ENCODE data around the gene MKLN1.
"Not testable (repeated sequence)": the region's sequence is repeated elsewhere in the genome, so short reads cannot be mapped to it uniquely, and the experiment has no call there.

The MKLN1 gene

DNA sequence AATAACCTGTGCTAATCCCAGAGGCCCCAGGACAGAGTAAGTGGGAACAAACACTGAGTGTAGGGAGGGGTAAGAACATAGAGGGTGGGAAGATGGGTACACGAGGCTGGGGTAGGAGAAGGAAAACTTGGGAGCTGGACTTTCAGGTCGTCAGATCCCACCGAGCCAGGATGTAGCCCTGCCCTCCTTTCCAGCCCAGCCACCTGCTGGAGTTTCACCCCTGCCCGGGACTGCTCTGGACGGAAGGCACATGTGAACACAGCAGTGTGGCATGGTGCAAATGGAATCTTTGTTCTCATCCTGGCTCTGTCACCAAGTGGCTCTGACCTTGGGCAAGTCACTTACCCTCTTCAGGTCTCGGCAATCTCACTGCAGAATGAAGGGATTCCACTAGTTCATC is 176.0 kb downstream of the MKLN1 start:
- H4K20me1 ChIP-seq (ENCODE audit: insufficient read depth, low read length): no peaks in the 10 kb centered on the region
- no peaks in the 10 kb centered on the region for H3K27me3 ChIP-seq (ENCODE audit: insufficient read depth, low read length)
- H3K4me3 ChIP-seq (ENCODE audit: low read depth, low read length, poor library complexity, severe bottlenecking): no peak overlapping the region
- no peak overlapping the region for H2AFZ ChIP-seq (ENCODE audit: low read length)
- H3K4me2 ChIP-seq (ENCODE audit: low read length): no peak overlapping the region
- no peaks in the 10 kb centered on the region for H3K4me1 ChIP-seq (ENCODE audit: insufficient read depth, low read length, severe bottlenecking)
- no peak for TF ChIP-seq EZH2 (IDR thresholded peaks at IDR 0.05; ENCODE audit: borderline replicate concordance, low read length)
- TF ChIP-seq, protein P1, sequence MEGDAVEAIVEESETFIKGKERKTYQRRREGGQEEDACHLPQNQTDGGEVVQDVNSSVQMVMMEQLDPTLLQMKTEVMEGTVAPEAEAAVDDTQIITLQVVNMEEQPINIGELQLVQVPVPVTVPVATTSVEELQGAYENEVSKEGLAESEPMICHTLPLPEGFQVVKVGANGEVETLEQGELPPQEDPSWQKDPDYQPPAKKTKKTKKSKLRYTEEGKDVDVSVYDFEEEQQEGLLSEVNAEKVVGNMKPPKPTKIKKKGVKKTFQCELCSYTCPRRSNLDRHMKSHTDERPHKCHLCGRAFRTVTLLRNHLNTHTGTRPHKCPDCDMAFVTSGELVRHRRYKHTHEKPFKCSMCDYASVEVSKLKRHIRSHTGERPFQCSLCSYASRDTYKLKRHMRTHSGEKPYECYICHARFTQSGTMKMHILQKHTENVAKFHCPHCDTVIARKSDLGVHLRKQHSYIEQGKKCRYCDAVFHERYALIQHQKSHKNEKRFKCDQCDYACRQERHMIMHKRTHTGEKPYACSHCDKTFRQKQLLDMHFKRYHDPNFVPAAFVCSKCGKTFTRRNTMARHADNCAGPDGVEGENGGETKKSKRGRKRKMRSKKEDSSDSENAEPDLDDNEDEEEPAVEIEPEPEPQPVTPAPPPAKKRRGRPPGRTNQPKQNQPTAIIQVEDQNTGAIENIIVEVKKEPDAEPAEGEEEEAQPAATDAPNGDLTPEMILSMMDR (IDR thresholded peaks at IDR 0.05; ENCODE audit: low read length): no peak
- no peaks in the 10 kb centered on the region for H3K36me3 ChIP-seq (ENCODE audit: insufficient read depth, low read length)
- H3K27ac ChIP-seq (ENCODE audit: low read depth, low read length, poor library complexity, severe bottlenecking): no peak overlapping the region
- H3F3A ChIP-seq (ENCODE audit: insufficient read depth, low read length): no peaks in the 10 kb centered on the region; the same call in 1 of the 2 replicates
- H3K79me2 ChIP-seq (ENCODE audit: insufficient read depth, low read length): no peaks in the 10 kb centered on the region
- no peaks in the 10 kb centered on the region for H3K9me3 ChIP-seq (ENCODE audit: low read length)
- no peak overlapping the region for H3K9ac ChIP-seq (ENCODE audit: low read length)
- H3K9me2 ChIP-seq (ENCODE audit: low read depth, low read length): no peaks in the 10 kb centered on the region

DNA sequence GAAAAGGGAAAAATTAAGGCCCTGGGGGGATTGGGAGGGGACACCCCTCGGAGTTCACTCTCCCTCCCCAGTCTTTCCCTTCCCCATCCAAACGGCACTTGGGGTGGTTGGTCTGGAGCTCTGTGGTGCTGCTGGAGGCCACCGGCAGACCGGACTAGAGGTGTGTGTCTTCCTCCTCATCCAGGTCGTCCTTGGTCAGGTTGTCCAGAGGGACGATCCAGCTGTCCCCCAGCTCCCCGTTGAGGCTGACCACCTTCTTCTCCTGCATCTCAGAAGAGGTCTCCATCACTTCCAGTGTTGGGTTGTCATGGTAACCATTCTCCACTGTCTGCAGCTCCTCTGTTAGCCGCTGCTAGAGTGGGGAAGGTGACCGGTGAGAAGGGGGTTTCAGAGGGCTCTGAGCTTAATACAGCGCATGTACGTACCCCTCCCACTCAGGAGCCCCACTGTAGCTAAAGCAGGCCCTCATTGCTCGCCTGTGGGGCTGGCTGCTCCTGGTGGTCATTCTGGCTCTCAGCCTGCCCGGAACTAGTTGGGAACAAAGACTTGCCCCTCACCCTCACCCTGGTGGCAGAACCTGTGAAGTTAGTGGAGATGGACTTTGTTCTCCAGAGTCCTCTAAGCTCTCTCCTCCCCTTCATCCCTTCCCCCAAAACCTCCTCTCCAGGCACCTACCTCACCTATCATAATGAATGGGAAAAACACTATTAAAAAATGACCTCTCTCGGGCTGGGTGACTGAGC is 176.7 kb downstream of the MKLN1 start:
- H3K27ac ChIP-seq (ENCODE audit: low read depth, low read length, poor library complexity, severe bottlenecking): no peak overlapping the region
- no peaks in the 10 kb centered on the region for H3K27me3 ChIP-seq (ENCODE audit: insufficient read depth, low read length)
- no peaks in the 10 kb centered on the region for H4K20me1 ChIP-seq (ENCODE audit: insufficient read depth, low read length)
- H2AFZ ChIP-seq (ENCODE audit: low read length): no peak overlapping the region
- H3K9me3 ChIP-seq (ENCODE audit: low read length): no peaks in the 10 kb centered on the region
- no peaks in the 10 kb centered on the region for H3K9me2 ChIP-seq (ENCODE audit: low read depth, low read length)
- no peaks in the 10 kb centered on the region for H3K36me3 ChIP-seq (ENCODE audit: insufficient read depth, low read length)
- H3K4me3 ChIP-seq (ENCODE audit: low read depth, low read length, poor library complexity, severe bottlenecking): no peak overlapping the region
- H3F3A ChIP-seq (ENCODE audit: insufficient read depth, low read length): no peaks in the 10 kb centered on the region; the same call in 1 of the 2 replicates
- no peaks in the 10 kb centered on the region for H3K79me2 ChIP-seq (ENCODE audit: insufficient read depth, low read length)
- H3K9ac ChIP-seq (ENCODE audit: low read length): no peak overlapping the region
- H3K4me1 ChIP-seq (ENCODE audit: insufficient read depth, low read length, severe bottlenecking): no peaks in the 10 kb centered on the region
- TF ChIP-seq EZH2 (IDR thresholded peaks at IDR 0.05; ENCODE audit: borderline replicate concordance, low read length): no peak
- TF ChIP-seq, protein P1 (IDR thresholded peaks at IDR 0.05; ENCODE audit: low read length): no peak
- H3K4me2 ChIP-seq (ENCODE audit: low read length): no peak overlapping the region

DNA sequence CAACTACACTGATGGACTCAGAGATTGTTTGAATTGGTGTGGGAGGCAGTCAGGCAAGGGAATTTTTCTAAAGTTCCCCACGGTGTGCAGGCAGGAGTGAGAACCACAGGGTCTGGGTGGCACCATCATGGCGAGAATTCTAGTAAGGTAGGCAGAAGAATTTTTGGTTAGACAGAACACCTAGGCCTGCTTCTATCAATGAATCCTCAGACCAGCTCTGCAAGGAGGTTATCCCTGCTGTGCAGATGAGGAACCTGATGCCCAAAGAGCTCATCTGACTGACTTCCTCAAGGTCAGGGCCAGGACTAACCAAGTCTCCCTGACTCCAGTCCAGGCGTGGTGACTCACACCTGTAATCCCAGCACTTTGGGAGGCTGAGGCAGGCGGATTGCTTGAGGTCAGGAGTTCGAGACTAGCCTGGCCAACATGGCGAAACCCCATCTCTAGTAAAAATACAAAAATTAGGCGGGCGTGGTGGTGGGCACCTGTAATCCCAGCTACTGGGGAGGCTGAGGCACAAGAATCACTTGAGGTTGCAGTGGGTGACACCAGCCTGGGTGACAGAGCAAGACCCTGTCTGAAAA is 177.5 kb downstream of the MKLN1 start:
- not testable (repeated sequence) for H3K27me3 ChIP-seq (ENCODE audit: insufficient read depth, low read length); H3K27ac ChIP-seq (ENCODE audit: low read depth, low read length, poor library complexity, severe bottlenecking); H3K9me2 ChIP-seq (ENCODE audit: low read depth, low read length); H4K20me1 ChIP-seq (ENCODE audit: insufficient read depth, low read length); H3K4me2 ChIP-seq (ENCODE audit: low read length); H3K9me3 ChIP-seq (ENCODE audit: low read length); H3F3A ChIP-seq (ENCODE audit: insufficient read depth, low read length); H3K4me3 ChIP-seq (ENCODE audit: low read depth, low read length, poor library complexity, severe bottlenecking); H3K79me2 ChIP-seq (ENCODE audit: insufficient read depth, low read length); H3K36me3 ChIP-seq (ENCODE audit: insufficient read depth, low read length); H2AFZ ChIP-seq (ENCODE audit: low read length); H3K4me1 ChIP-seq (ENCODE audit: insufficient read depth, low read length, severe bottlenecking); H3K9ac ChIP-seq (ENCODE audit: low read length)

All from OCI-LY1 (cell line).